ENCODE measurements around the gene CGRRF1.

Gene CGRRF1

DNA sequence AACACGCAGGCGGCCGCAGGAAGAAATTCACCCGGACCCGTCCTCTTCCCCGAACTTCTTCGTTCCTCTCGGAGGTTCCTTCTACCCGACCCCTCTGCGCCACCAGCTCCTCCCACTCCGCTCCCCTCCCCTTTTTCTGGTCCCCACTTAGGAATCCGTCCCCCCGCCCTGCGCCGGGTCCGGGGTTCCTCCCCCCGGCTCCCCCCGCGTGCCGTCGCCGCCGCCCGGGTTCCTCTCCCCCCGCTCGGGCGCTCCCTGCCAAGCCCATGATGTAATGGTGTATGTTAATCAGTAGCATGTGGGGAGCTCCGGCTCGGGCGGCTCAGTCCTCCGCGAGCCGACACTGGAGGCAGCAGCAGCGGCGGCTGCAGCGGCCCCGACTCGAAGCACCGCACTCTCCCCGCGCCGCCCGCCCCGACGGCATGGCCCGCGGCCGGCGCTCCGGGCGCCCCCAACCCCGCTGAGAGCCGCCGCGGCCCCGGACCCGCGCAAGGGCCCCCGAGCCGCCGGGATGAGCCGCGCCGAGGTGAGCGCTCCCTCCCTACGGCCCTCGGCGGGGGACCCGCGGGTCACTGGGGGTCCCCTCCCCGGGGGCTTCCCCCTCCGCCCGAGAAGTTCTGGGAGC is 56.2 kb downstream of the CGRRF1 start:
- peak overlapping the region; percentile 77 for H3K4me3 ChIP-seq (ENCODE audit: low read depth, low read length)
- peak; percentile 91 for DNase-seq (ENCODE audit: low read depth)
- TF ChIP-seq, protein P1, sequence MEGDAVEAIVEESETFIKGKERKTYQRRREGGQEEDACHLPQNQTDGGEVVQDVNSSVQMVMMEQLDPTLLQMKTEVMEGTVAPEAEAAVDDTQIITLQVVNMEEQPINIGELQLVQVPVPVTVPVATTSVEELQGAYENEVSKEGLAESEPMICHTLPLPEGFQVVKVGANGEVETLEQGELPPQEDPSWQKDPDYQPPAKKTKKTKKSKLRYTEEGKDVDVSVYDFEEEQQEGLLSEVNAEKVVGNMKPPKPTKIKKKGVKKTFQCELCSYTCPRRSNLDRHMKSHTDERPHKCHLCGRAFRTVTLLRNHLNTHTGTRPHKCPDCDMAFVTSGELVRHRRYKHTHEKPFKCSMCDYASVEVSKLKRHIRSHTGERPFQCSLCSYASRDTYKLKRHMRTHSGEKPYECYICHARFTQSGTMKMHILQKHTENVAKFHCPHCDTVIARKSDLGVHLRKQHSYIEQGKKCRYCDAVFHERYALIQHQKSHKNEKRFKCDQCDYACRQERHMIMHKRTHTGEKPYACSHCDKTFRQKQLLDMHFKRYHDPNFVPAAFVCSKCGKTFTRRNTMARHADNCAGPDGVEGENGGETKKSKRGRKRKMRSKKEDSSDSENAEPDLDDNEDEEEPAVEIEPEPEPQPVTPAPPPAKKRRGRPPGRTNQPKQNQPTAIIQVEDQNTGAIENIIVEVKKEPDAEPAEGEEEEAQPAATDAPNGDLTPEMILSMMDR (conservative IDR thresholded peaks at IDR 0.05; ENCODE audit: low read depth, low read length), result no peak

DNA sequence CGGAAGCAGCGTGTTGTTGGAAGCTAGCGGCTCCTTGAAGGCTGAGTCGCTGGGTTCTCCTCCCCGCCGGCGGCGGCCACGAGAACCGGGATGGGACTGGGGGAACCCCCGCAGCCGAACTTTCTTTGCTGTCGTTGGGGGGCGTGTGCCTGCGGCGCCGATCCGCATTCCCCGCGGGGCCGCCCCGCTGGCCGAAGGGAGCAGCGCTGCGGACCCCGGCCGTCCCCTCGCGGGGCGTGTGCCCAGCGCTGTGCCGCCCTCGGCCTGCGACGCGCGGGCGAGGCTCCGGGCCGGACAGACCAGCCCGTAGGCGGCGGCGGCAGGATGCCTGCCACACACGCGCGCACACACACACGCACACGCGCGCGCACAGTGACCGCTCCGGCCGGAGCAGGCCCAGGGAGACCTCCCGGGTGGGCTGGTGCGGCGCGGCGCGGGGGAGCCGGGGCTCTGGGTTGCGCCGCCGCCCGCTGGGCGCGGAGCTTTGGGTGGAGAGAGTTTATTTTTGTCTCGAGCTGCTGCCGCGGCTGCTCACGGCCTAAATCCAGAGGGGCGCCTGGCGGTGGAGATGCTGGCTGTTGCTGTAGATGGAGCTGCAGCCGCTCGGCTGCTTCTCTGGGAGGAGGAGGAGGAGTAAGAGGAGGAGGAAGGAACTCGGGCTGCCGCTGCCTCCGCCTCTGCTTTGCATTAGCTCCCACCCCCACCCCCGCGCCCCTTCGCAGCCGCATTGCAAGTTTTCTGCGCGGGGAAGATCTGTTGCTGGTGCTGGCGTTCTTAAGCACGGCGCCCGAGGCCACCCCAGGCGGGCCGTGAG is 56.9 kb downstream of the CGRRF1 start, which contains the start of gene SAMD4A:
Gene SAMD4A, plus strand, starts transcription at position 719 of the 814 bp plus-strand sequence. CDS start 789 bp downstream, outside the sequence.
- DNase-seq (ENCODE audit: low read depth), result peak; percentile 94
- H3K4me3 ChIP-seq (ENCODE audit: low read depth, low read length), result peak within 1 kb of the TSS; percentile 77
- TF ChIP-seq, protein P1 (conservative IDR thresholded peaks at IDR 0.05; ENCODE audit: low read depth, low read length), result peak; percentile 64

DNA sequence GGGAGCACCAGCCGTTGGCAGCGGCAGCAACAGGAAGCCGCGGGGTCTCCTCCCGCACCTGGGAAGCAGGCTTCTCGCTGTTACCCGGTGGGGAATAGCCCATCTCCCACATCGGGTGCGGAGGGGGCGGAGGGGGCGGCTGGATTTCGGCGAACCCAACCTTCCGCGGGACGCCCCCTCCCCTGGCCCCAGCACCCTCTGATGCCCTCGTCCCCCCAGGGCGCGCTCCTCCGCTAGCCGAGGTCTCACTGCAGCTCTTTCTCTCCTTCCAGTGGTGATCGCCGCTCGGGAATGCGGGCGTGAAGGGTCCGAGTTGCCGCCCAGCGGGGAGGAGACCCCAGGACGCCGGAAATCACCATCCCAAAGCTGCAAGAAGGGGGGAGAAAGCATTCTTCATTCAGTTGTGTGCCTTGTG is 57.5 kb downstream of the CGRRF1 start:
- DNase-seq (ENCODE audit: low read depth), result no peak
- TF ChIP-seq, protein P1 (conservative IDR thresholded peaks at IDR 0.05; ENCODE audit: low read depth, low read length), result no peak
- peak overlapping the region; percentile 77 for H3K4me3 ChIP-seq (ENCODE audit: low read depth, low read length)

DNA sequence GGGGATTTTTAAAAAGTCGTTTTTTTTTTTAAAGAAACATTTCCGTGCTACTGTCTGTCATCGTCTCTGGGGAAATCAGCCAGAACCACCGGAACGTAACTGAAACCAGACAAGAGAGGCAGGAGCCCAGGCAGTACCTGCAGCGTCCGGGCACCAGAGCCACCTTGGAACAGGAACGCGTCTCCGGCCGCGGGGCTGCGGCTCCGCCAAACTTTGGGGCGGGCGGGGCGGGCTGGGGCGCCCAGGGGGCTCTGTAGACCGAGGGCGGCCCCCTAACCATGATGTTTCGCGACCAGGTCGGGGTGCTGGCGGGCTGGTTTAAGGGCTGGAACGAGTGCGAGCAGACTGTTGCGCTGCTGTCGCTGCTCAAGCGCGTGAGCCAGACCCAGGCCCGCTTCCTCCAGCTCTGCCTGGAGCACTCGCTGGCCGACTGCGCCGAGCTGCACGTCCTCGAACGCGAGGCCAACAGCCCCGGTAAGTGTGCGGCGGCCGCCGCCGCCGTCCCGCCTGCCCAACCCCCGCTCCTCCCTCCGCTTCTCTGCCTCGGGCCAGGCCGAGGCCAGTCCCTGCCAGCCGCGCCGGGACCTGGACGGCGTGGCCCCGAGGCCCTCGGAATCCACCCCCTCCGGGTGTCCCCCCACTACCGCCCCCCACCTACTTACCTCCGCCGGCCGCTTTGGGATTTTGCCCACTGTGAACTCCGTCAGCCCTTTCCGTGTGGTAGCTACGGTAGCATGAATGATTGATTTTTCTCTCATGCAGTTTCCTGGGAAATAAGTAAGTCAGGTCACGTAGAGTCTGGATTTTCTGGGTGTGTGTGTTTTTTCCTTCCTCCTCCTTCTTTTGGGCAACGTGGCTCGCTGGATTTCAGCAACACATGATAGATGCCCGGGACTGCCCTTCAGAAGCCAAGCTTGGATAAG is 58.2 kb downstream of the CGRRF1 start:
- TF ChIP-seq, protein P1 (conservative IDR thresholded peaks at IDR 0.05; ENCODE audit: low read depth, low read length), result no peak
- peak overlapping the region; percentile 77 for H3K4me3 ChIP-seq (ENCODE audit: low read depth, low read length)
- DNase-seq (ENCODE audit: low read depth), result peak; percentile 63

DNA sequence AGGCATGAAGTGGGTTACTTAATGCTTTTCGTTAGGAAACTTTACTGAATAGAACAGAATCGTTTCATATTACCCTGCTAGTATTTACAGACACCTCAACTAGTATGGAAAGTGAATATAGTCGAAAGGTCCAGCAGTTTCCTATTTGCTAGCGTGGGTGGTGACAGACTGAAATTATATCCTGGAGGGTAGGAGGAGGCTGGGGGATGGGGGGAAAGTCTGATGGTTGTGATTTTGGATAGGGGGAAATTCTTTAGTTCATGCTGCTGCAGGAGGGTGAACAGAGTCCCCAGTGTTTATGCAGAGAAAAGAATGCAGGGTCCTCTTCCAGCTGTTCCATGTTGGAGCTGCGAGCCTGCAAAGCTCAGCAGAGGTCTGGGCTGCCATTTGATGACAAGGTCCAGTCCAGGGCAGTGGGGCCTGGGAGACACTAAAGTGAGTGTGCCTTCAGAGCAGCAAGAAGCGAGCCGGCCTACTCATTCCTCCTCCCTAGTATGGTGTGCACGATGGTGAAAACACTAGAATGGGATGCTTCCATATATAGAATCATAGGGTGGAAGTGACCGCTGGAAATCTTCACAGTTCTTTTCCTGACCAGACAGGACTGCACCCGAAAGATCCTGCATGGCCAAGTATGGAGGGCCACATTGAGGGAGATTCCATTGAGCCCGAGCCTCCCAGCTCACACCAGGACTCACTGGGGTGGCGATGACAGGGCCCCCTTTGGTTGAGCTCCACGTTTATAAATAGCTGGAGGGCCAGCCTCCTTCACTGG is 59.3 kb downstream of the CGRRF1 start:
- peak overlapping the region; percentile 77 for H3K4me3 ChIP-seq (ENCODE audit: low read depth, low read length)
- TF ChIP-seq, protein P1 (conservative IDR thresholded peaks at IDR 0.05; ENCODE audit: low read depth, low read length), result no peak
- DNase-seq (ENCODE audit: low read depth), result peak; percentile 57

DNA sequence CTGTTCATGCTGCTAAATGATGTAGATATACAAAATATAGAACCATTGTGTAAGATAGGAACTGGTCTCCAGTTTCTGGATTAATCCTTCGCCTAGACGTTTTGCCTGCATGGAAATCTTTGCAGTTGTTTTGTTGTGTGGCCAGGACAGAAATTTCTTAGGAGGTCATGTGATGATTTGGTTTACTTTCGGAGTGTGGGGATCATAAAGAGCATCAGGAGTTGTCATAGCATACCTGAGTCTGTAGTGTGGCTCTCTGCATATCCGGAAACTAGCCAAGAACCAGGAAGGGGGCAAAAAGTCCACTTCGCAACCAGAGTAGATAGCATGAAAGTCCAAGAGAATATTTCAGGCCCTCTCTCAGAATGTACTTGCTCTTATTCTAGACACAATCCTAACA is 60.3 kb downstream of the CGRRF1 start:
- TF ChIP-seq, protein P1 (conservative IDR thresholded peaks at IDR 0.05; ENCODE audit: low read depth, low read length), result no peak
- H3K4me3 ChIP-seq (ENCODE audit: low read depth, low read length), result peak overlapping the region; percentile 22
- DNase-seq (ENCODE audit: low read depth), result no peak

Data from choroid plexus epithelial cell (primary cell).